IPS-15b (cell line): Measurements from ENCODE around the gene CHRM1.
"Not testable (repeated sequence)": the region's sequence is repeated elsewhere in the genome, so short reads cannot be mapped to it uniquely, and the experiment has no call there.

ENCODE experiments used
- H3K27me3 ChIP-seq: one replicate; pipeline ENCODE4 v1.6.1; 2013; ENCODE audit warnings: low read length; ENCODE audit not compliant: control insufficient read depth, insufficient read depth
- H3K36me3 ChIP-seq: one replicate; pipeline ENCODE4 v1.6.1; 2013; ENCODE audit warnings: low read length; ENCODE audit not compliant: control insufficient read depth, insufficient read depth
- H3K4me1 ChIP-seq: one replicate; pipeline ENCODE4 v1.6.1; 2013; ENCODE audit warnings: mild to moderate bottlenecking, low read length; ENCODE audit not compliant: control insufficient read depth, insufficient read depth
- H3K4me3 ChIP-seq: one replicate; pipeline ENCODE4 v1.5.1; 2013; ENCODE audit warnings: low read depth, low read length
- H3K9ac ChIP-seq: one replicate; pipeline ENCODE4 v1.6.1; 2013; ENCODE audit warnings: low read depth, mild to moderate bottlenecking, low read length
- H3K9me3 ChIP-seq: one replicate; pipeline ENCODE4 v1.6.1; 2013; ENCODE audit warnings: mild to moderate bottlenecking, low read length; ENCODE audit not compliant: control insufficient read depth, insufficient read depth

Gene CHRM1

DNA sequence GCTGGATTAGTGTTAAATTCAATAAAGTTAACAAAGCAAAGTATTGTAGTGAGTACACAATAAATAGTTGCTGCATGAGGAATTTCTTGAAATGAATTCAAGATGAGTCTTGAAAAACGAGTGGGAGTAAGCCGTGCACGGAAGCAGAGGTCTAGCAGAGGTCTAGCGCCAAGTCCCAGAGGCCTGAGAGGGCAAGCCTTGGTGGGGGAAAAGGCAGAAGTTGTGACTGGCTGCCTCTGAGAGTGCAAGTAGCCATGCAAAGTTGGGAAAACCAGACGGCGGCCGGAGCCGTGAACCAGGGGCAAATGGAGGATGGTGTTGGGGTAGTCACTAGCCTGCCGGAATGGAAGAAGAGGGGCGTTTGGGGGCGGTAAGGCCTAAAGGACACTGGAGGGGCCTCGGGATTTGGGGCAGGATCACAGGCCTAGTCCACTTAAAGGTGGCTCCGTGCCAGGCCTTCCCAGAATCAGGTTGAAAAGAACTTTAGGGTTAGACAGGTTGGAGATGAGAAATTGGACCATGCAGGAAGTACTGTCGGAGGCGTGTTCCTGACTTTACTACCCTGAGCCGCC, 40.8 kb downstream of the CHRM1 start:
- H3K36me3 ChIP-seq, result peaks cover 62% of the 10 kb centered on the region

DNA sequence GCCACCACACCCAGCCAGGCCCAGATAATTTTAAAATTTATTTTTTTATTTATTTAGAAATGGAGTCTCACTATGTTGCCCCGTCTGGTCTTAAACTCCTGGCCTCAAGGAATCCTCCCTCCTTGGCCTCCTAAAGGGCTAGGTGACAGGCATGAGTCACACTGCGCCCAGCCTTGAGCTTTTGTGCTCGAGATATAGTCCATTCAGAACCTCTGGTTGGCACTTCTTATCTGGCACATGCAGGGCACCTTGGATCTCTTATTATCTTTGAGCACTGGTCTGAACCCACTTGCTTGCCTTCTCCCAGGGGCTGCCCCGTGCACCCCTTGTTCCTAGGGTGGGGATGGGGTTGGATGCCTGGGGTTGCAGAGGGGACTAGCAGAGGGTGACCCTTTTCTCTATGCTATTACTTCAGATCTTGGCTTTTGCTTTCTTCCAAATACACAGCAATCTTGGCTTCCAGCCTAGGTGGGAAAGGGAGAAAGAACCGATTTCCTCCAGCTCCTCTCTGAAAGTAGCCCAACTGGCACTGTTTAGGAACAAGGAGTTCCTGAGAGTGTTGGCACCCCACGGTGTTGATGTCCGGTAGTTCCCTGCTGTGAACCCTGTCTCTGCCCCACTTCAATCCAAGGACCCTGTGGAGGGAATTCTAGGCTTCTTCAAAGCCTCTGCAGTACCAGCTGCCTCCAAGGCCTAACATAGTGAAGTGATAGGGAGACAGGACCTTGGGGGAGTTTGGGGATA, 41.8 kb downstream of the CHRM1 start:
- Histone ChIP-seq H3K9me3 (no peaks in the 10 kb centered on the region), H3K9ac (peak overlapping the region; percentile 8), H3K36me3 (peaks cover 57% of the 10 kb centered on the region), H3K4me3 (peak overlapping the region; percentile 98), H3K27me3 (no peaks in the 10 kb centered on the region), H3K4me1 (peaks cover 19% of the 10 kb centered on the region)

More for the DNA sequence above, 40.8 kb downstream of the CHRM1 start:
- H3K9ac ChIP-seq, result no peak overlapping the region
- H3K27me3 ChIP-seq, result no peaks in the 10 kb centered on the region
- H3K4me3 ChIP-seq, result peak overlapping the region; percentile 98
- H3K9me3 ChIP-seq, result no peaks in the 10 kb centered on the region
- peaks cover 19% of the 10 kb centered on the region for H3K4me1 ChIP-seq

DNA sequence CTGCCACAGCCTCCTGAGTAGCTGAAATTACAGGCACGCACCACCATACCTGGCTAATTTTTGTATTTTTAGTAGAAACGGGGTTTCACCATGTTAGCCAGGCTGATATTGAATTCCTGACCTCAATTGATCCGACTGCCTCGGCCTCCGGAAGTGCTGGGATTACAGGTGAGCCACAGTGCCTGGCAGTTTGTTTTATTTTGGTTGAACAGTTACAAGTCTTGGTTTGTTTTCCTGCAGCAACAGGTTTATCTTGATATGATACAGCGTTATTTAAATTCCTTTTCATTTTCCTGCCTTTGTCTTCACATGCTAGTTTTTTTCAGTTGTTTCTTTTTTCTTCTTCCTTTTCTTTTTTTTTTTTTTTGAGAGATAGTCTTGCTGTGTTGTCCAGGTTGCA, 44.5 kb downstream of the CHRM1 start:
- H3K36me3 ChIP-seq, result peaks cover 45% of the 10 kb centered on the region

DNA sequence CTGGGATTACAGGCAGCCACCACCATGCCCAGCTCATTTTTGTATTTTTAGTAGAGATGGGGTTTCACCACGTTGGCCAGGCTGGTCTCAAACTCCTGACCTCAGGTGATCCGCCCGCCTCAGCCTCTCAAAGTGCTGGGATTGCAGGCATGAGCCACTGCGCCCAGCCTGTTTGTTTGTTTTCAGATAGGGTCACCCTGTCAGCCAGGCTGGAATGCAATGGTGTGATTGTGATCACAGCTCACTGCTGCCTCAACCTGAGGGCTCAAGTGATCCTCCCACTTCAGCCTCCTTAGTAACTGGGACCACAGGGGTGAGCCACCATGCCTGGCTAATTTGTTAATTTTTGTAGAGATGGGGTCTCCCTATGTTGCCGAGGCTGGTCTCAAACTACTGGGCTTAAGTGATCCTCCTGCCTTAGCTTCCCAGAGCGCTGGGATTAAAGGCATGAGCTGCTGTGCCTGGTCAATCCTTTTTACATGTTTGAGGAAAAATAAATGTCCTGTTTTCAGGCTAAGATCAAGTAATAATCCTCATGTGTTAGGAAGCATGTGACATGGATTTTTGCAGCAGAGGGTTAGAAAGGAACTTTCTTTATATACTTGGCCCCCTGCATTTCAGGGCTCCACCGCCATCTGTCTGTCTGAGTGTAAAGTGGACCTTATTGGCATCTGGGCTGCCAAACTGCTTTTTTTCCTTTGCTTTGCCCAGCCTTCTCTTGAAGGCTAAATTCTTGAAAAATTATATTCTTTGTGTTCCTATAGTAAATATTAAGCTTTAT, 45.3 kb downstream of the CHRM1 start:
- Histone ChIP-seq H3K27me3 (no peaks in the 10 kb centered on the region), H3K9me3 (no peaks in the 10 kb centered on the region), H3K9ac (no peak overlapping the region), H3K36me3 (peaks cover 42% of the 10 kb centered on the region), H3K4me3 (no peak overlapping the region), H3K4me1 (peaks cover 8% of the 10 kb centered on the region)

More for the DNA sequence above, 44.5 kb downstream of the CHRM1 start:
- no peak overlapping the region for H3K4me3 ChIP-seq
- H3K9ac ChIP-seq, result no peak overlapping the region
- no peaks in the 10 kb centered on the region for H3K9me3 ChIP-seq
- H3K4me1 ChIP-seq, result peaks cover 8% of the 10 kb centered on the region
- no peaks in the 10 kb centered on the region for H3K27me3 ChIP-seq

DNA sequence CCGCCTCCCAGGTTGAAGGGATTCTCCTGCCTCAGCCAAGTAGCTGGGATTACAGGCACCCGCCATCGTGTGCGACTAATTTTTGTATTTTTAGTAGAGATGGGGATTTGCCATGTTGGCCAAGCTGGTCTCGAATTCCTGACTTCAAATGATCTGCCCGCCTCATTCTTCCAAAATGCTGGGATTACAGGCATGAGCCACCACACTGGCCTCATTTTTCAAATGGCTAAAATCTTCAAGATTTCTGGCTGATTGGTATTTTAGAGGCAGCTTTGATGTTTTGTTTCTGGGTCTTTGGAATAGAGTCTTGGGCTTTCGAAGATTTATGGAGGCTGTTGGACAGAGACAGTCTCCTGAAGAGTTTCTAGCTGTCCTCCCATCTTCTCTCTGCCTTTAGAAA, 46.3 kb downstream of the CHRM1 start:
- H3K4me1 ChIP-seq, result peaks cover 7% of the 10 kb centered on the region
- no peaks in the 10 kb centered on the region for H3K27me3 ChIP-seq
- H3K9me3 ChIP-seq, result no peaks in the 10 kb centered on the region
- H3K9ac ChIP-seq, result no peak overlapping the region
- H3K4me3 ChIP-seq, result no peak overlapping the region
- H3K36me3 ChIP-seq, result peaks cover 40% of the 10 kb centered on the region

DNA sequence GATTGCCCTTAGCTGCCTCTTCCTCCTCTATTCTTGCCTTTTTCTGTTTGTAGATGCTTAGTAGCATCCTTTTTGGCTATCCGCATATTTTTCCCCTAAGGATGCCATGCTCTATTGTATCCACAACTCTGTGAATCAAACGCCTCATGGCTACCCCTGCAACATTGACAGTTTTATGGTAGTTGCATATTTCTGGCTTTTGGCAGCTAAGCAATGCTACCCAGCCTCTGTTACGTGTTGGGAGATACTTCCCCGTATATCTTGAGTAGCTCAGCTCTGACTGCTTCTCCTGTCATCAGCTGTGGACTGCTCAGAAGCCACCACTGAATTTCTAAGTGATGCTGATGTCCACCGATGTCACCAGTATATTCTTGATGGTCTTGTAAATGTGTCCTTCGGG, 55.5 kb downstream of the CHRM1 start:
- Histone ChIP-seq H3K9ac (no peak overlapping the region), H3K4me3 (no peak overlapping the region), H3K27me3 (no peaks in the 10 kb centered on the region), H3K9me3 (no peaks in the 10 kb centered on the region), H3K4me1 (peaks cover 18% of the 10 kb centered on the region), H3K36me3 (peaks cover 25% of the 10 kb centered on the region)

DNA sequence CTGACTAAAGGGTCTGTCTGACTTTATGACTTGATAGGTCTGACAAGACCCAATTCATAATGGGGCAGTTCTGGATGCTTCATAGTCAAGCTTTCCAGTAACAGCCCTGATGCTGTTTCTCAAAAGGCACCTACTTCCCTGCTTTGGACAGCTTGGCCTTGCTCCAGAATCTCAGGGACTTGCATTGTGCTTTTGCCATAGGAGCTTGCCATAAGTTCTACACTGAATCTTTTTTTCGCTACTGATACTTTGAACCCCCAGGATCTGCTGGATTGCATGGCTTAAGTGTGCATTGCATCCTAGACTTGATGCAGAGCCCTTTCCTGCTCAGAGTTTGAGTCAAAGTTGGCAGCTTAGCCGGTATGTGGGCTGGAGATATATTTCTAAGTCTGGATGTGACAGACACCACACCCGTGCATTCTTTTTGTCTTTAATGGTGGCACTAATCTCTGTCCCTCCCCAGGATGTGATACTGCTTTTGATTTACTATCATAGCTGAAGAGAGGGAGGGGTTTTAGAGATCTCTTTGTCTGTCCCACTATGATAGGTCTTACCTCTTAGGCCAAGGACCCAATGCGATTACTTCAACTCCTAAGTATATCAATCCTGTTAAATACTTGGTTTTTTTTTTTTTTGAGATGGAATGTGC, 57.4 kb downstream of the CHRM1 start:
- peaks cover 26% of the 10 kb centered on the region for H3K36me3 ChIP-seq
- H3K27me3 ChIP-seq, result no peaks in the 10 kb centered on the region
- H3K4me1 ChIP-seq, result peaks cover 18% of the 10 kb centered on the region
- no peaks in the 10 kb centered on the region for H3K9me3 ChIP-seq
- H3K9ac ChIP-seq, result no peak overlapping the region
- H3K4me3 ChIP-seq, result no peak overlapping the region

DNA sequence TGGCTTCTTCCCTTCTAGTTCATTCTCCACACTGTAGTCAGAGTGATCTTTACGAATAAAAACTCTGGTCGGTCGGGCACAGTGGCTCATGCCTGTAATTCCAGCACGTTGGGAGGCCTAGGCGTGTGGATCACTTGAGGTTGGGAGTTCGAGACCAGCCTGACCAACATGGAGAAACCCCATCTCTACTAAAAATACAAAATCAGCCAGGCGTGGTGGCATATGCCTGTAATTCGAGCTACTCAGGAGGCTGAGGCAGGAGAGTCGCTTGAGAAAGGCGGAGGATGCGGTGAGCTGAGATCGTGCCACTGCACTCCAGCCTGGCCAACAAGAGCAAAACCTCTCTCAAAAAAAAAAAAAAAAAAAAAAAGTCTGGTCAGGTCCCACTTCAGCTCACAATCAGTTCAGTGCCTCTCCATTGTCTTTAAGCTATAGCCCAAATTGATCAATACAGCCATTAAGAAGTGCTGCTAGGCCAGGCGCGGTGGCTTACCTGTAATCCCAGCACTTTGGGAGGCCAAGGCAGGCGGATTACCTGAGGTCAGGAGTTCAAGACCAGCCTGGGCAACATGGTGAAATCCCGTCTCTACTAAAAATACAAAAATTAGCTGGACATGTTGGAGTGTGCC, 59.5 kb downstream of the CHRM1 start:
- H3K4me3 ChIP-seq, result peak overlapping the region; percentile 35
- peaks cover 24% of the 10 kb centered on the region for H3K36me3 ChIP-seq
- H3K9ac ChIP-seq, H3K27me3 ChIP-seq, H3K9me3 ChIP-seq: not testable (repeated sequence)
- peaks cover 18% of the 10 kb centered on the region for H3K4me1 ChIP-seq

DNA sequence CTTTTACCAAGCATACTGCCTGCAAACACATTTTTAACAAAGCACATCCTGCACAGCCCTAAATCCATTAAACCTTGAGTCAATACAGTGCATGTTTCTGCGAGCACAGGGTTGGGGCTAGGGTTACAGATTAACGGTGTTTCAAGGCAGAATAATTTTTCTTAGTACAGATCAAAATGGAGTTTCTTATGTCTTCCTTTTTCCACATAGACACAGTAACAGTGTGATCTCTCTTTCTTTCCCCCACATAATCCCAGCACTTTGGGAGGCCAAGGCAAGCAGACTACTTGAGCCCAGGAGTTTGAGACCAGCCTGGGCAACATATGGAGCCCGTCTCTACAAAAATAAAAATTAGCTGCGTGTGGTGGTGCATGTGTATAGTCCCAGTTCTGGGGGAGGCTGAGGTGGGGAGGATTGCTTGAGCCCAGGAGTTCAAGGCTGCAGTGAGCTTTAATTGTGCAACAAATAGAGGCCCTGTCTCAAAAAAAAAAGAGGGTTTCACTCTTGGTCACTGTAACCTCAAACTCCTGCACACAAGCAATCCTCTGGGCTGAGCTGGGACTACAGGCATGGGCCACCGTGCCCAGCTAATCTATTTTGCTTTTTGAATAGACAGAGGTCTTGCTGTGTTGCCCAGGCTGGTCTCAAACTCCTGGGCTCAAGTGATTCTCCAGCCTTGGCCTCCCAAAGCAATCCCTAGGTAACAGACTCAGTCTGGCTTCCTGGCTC, 60.2 kb downstream of the CHRM1 start:
- peaks cover 18% of the 10 kb centered on the region for H3K4me1 ChIP-seq
- no peak overlapping the region for H3K4me3 ChIP-seq
- peaks cover 20% of the 10 kb centered on the region for H3K36me3 ChIP-seq
- H3K9me3 ChIP-seq, result no peaks in the 10 kb centered on the region
- H3K27me3 ChIP-seq, result no peaks in the 10 kb centered on the region
- H3K9ac ChIP-seq, result peak overlapping the region; percentile 26

DNA sequence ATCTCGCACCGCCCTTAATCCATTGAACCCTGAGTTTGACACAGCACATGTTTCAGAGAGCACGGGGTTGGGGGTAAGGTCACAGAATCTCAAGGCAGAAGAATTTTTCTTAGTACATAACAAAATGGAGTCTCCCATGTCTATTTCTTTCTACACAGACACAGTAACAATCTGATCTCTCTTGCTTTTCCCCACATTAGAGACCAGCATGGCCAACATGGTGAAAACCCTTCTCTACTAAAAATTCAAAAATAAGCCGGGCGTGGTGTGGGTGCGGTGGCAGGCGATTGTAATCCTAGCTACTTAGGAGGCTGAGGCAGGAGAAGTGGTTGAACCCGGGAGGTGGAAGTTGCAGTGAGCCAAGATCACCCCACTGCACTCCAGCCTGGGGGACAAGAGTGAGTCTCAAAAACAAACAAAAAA, 61.9 kb downstream of the CHRM1 start:
- peak overlapping the region; percentile 99 for H3K4me3 ChIP-seq
- H3K27me3 ChIP-seq, H3K9me3 ChIP-seq: not testable (repeated sequence)
- H3K9ac ChIP-seq, result peak overlapping the region; percentile 47
- H3K4me1 ChIP-seq, result peaks cover 18% of the 10 kb centered on the region
- peaks cover 28% of the 10 kb centered on the region for H3K36me3 ChIP-seq
